ENCODE measurements around the gene NOS1.

GRCh38 chr12:117261247-117261646, 100.2 kb downstream of the NOS1 start:
- TF ChIP-seq CTCF (IDR thresholded peaks at IDR 0.05 in 8 of 11, conservative IDR thresholded peaks at IDR 0.05 in 3 of 11) = no peak
- no peak for TF ChIP-seq POLR2A (IDR thresholded peaks at IDR 0.05)
